GM19025 (cell line): ENCODE data around the gene RLBP1.

Source experiments
- ATAC-seq: cut with Tn5 transposase; IDR thresholded peaks from one replicate; pipeline ENCODE4 v1.9.1; 2021; ENCODE audit warnings: mild to moderate bottlenecking, low read depth, moderate library complexity; ENCODE audit not compliant: unreplicated experiment

The RLBP1 gene

DNA sequence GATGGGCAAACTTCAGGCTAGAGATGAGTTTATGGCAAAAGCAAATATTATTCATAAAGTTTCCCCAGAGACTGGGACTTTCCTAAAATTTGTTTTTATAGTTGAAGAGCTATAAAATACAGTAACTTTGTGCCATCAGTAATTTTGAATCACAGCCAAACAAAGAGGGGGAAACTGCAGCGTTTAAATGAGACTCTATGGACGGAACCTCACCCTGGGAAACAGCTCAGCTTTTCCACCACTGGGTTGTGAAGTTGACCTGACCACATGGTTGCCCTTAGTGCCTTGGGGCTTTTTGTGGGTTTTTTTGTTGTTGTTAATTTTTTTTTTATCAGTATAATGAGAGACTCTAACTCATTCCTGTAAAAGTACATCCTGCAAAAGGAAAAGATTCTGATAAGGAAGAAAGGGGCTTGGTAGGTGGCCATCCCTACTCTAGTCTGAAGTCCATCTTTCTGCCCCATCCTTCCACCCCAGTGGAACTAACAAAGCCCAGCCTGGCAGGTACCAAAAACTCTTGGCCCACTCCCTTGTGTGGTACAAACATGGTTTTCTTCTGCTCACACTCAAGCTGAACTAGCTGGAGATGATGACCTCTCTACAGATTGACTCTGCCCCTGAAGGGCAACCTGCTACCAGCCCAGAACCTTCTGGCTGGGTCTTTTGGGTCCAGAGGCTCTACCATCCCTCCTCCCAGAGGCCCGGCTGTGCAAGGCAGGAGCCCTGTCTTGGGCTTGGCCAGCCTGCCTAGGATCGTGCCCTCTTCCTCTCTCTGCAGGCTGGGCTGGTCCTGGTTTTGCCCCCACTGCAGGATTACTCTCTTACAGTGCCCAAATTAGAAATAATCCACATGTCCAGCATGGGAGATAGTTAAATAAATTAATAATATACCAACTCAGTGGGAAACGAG, 41.2 kb downstream of the RLBP1 start:
- ATAC-seq = no peak

DNA sequence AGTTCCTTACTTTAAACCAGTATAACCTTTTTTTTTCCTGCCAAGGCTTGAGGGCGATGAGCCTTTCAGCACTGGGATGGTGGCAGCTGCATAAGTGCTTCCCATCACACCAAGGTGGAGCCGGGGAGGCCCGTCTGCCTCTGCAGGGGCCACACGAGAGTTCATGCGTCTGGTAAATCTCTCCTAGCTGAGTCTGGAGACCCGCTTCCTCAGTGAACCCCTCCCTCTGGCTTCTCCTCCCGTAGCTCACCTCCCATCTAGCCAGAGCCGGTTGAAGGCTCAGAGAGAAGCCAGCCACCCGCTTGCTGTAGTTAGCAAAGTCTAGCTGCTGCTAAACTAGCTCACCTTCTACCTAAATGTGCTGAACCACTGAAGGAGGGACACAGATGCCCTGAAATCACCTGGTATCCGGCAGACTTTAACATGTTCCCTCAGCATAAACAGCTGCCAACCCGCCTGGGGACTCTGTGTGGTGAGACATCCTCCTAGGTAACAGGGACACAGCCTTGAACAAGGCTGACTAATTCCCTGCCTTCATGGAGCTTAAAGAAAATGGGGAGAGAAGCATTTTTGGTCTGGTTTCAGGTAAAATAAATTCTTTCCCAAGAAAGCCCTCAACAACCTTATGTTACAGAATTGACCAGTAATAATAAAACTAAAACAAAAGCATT, 42.9 kb downstream of the RLBP1 start:
- ATAC-seq = no peak

DNA sequence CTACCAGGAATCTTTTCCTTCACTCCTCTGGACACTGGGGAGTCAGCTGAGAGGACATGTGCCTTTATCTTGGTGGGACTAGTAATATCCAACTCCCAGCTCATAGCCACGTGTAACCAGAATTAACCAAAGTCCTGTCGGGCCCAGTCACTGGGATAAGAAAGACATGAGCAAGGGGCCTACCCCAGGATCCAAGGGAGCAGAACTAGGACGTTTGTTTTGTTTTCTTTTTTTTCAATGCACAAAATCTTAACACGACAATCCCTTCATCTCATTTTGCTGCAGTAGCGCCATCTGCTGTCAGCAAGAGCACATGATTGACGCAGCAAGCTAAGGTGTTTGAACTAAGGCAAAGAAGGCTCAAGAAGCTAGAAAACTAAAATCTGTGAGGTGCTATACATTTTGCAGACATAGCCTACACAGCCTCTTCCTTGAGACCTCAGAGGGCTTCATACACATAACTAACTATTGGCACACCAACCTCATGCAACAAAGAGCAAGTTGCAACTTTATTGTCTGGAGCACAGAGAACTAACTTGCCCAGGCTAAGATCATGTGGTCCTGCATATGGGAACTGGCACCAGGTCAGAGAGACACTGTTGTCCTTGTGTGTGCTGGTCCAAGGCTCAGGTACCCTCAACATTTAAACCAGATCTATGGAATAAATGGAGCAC, 43.6 kb downstream of the RLBP1 start:
- no peak for ATAC-seq

DNA sequence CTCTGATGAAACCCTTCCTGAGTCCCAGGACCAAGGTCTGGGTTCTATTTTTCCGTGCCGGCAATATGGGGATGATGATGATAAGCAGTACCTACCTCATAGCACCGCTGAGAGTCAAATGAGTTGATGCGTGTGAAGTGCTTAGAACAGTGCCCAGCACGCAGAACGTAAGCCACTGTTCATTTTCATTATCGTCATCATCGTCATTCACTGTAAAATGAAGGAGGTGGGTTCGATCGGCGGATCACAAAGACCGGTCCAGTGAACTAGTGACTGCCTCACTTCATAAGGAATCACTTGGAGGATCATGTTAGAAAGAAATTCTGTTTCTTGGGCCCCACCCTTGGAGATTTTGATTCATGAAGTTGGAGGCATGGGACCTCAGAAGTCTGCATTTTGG, 44.3 kb downstream of the RLBP1 start:
- no peak for ATAC-seq

DNA sequence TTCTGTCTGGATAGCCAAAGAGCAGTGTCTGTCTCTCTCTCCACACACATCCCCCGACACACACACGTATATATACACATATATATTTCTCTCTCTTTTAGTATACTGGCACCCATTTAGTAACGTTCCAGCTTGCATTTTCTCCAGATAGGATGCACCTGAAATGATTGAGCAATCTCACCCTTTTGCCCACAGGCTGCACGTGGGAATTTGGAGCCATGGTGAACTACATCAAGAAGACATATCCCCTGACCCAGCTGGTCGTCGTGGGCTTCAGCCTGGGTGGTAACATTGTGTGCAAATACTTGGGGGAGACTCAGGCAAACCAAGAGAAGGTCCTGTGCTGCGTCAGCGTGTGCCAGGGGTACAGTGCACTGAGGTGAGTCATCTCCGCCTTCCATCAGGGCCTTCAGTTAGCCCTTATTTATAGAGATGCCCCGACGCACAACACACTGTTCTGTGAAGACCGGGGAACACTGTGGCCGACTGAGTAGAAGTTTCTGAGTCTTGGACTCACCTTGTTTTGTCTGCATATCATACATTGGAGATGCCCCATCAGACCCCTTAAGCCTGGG, 45.7 kb downstream of the RLBP1 start:
- ATAC-seq = no peak

DNA sequence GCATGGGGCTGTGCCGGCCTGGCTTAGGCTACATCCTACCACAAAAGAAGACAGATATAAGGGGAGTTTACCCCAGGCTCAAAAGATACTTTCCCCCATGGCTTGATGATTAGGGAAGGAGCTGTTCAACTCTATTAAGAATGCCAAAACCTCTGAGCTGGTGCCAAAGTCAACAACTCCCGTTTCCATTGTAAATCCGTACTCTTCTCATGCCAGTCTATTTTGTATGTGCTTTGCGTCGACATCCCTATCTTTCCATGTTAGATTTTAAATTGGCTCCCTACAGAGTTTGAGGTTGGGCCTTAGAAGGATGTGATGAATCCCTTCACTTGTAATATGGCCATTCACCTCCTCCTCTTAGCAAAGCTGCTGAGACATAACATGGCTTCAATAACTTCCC, 46.9 kb downstream of the RLBP1 start:
- no peak for ATAC-seq

DNA sequence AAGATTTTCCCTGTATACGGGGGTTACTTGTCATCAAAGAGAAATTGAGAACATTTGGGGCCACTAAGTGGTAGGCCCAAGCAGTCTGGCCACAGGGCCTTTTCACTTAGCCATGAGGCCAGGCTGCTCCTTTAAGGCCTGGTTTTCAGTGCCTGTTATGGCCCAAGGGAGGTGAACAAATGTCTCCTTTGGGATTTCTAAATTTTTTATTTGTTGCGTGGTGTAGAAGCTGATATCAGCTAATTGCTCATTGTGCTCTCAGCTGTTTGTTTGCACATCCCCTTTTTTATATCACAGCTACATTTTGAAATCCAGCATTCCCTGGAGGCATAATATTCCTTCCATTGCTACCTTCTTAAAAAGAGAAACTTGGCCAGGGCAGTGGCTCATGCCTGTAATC, 48.5 kb downstream of the RLBP1 start:
- ATAC-seq = no peak

DNA sequence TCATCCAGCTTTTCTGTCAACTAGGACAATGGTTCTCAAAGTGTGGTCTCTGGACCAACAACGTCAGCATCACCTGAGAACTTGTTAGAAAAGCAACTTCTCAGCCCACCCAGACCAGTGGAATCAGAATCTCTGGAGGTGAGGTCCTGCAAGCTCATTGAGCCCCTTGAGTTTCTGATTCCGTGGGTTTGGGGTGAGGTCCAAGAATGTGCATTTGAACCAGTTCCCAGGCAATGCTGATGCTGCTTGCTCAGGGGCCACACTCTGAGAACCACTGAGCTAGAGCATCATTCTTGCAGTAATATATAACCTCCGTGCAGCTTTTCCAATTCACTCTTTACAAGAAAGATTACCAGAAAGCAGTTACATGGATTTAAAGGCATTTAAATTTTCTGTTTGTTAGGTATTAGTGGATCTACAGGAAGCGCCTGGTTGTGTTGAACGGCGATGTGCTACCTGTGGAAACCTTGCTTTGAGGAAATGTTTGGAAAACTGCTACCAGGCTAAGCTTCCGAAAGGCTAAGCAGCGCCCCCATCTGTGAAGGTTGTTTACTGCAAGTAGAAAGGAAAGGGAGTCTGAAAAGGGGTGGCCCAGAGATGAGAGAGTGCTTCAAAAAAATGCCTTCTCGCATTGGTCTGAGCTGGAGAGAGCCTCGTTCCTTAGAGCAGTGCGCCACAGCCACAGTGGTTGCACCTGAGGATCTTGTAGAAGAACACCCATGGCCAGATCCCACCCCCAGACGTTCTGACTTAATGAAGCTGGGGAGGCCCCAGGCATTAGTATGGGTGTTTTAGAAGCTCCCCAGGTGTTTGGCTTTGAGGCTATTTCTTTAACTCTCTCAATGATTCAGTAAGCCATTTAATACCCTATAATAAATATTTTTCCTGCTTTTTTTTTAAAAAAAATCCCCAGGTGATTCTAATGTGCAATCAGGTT, 50.0 kb downstream of the RLBP1 start:
- no peak for ATAC-seq

DNA sequence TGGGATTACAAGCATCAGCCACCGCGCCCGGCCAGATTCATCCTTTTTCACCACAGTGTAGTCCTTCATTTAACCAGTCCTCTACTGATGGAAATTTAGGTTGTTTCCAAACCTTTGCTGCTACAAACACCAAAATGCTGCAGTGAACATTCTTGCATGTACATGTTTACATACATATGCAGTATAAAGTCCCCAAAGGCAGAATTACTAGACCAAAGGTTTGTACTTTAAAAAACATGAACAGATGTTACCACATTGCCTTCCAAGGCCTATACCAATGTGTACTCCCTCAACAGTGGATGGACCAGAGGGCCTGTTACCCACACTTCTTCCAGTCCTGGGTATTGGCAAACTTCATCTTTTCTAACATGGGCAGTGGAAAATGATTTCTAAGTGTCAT, 51.0 kb downstream of the RLBP1 start:
- no peak for ATAC-seq

DNA sequence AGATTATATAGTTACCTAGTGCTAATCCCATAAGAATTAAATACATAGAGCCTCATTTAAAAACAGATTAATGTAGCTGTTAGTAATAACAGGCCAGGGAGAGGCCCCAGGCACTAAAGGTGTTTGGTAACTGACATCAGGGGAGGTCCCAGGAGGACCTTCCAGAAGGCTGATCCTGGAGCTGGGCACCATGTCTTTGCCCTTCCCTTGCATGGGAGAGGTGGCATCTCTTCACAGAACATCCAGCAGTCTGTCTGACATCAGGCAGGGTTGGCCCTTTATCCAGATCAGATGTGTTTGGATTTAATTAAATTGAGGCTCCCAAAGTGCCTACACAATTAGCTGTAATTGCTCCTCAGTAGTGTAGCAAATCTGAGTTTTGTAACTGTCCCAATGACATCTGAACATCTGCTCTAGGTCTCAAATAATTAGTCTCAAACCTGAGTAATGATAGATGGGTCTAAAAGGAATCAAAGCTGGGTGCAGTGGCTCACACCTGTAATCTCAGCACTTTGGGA, 53.0 kb downstream of the RLBP1 start:
- ATAC-seq = no peak

DNA sequence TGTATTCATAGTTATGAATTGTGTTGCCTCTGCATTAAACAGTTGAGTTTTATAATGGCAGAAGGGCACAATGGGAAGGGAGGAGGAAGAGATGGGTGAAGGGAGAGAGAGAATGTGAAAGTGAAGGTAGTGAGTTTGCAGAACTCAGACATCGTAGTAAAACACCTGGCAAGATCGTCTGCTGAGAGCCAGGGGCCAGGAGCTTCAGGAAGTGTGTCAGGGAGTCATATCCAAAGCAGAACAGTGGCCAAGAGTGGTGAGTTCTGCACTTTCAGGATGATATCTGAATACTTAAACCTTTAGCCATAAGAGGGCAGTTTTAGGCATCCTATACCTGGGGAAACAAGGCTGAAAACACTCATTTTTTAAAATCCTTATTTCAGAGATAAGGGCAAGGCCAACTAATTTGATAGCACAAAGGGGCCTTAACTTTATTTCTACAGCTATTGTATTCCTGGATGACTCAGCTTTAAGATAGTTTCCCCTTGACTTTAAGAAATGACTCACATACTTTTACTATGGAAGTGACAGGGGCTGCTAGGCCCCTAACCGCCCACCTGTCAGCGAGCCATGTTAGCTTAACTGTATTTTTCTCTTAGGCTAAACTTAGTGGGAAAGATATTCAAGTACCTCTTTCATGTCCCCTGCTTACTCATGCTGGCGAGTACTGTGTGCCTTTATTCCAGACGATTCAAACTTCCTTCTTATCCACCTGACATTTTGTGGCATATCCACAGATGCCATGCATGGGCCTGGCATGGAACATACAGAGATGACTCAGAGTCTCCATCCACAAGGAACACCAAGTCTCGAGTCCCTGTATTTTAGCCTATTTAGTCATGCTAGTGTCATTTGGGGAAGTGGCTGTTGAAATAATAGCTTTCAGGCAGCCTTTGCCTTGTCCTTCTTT, 53.9 kb downstream of the RLBP1 start:
- ATAC-seq = peak; percentile 63

DNA sequence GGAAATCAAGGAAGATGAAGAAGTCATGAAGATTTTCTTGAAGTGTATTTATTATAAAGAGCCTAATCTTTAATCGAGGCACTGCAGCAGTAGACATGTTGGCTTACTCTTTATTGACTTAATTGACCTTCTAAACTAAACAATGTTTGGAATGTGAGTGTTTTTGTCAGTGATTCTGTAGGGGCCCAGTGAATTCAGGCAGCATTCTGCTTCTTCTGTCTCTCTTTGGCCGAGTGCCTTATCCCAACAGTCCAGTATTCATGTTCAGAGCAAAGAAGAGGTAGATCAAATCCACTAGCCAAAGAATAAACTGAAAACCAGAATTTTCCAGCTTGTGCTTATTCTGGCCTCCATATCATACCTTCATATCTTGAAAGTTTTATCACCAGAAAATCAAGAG, 55.7 kb downstream of the RLBP1 start:
- no peak for ATAC-seq

DNA sequence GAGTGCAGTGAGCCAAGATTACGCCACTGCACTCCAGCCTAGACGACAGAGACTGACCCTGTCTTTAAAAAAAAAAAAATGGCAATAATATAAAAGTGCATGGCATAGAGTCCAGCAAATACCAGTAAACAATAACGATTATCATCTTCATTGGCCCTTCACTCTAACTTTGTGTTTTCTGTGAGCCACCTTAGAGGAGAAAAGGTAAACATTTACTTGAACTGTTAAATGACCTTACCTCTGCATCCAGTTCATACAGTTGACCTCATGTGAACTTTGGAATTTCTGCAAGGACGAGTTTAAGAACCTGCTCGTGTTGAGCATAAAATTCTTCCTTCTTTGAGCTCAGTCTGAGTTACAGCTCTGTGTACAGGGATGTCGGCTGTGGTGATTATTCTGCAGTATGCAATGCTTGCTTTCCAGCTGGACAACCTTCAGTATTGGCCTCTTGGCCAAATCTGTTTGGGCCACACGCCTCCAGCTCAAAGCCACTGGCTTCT, 56.6 kb downstream of the RLBP1 start:
- no peak for ATAC-seq

DNA sequence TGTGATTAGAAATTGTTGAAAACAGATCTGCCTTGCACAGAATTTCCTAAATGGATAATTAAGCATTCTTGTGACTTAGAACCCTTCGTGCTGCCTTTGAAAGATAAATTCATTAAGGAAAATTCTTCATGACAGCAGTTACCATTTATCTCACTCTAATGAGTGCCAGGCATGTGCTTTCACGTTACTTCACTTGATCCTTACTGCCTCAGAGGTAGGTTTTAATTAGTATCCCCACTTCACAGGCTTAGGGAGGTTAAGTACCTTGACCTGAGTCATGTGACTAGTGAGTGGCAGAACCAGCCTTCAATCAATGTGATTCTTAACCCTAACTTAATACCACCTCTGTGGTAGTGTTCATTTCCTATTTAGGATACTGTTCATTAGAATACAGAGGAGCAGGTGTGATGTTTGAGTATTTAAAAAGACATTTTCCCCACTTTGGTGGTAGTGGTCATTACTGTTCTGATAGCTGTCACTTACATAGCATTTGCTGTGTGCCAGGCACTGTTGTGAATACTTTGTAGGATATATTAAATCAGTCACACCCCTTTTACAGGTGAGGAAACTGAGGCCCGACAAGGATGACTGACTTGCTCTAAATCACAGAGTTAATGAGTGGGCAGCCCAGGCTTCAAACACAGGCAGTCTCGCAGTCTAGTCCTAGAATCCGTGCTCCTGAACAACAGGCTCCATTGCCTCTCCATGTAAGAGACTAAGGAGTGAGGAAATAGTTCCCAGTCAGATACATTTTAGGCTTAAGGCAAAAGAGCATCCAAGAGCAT, 57.9 kb downstream of the RLBP1 start:
- ATAC-seq = no peak

DNA sequence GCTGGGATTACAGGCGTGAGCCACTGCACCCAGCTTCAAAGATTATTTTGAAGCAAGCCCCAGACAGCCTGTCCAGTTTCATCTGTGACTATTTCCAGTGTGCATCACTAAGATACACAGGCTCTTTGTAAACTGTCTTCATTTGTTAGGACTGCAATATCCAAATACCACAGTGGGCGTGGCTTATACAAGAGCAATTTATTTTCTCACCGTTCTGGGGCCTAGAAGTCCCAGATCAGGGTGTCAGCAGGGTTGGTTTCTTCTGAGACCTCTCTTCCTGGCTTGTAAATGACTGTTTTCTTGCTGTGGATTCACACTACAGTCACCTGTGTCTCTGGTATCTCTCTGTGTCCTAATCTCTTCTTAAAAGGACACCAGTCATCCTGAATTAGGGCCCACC, 59.7 kb downstream of the RLBP1 start:
- ATAC-seq = no peak
